Measurements from ENCODE around the gene PLCB3. TPM values are rescaled to one million over a fixed set of nuclear protein-coding genes. Genes with fewer than 3 reads are reported as not detected.

The PLCB3 gene
- total and polyA plus RNA-seq, 4 donors: 16.9 to 32.3 (median 28.3) TPM

DNA sequence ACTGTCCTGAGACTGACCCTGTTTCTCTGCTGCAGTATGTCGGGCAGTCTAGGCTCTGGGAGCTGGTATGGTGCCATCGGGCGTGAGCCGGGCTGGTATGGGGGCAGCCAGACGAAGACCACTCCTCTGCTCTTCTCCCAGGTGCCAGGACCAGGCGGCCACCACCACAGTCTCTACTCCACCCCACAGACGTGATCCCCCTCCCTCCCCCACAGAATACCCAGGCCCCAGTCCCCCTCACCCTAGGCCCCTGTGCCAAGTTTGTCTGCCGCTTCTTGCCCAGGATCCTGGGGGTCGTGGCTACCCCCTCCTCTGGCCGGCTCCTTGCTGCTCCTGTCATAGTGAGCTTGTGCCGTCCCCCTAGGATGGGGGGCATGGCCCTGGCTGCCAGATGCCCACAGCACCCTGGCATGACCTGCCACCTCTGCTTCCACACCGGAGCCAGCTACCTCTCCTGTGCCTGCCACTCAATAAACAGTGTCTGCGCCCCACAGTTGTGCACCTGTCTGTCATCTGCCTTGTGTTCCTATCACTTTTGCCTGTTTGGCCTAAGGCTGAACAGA lies 37.8 kb downstream of the PLCB3 start:
- 92 to 93% methylated on average over 13 of the region's 13 CpGs for WGBS, 2 donors
- no peaks in the 10 kb centered on the region for H3K36me3 ChIP-seq (ENCODE audit: control insufficient read depth in 1 of 2, insufficient read depth in 2 of 2, low read length in 1 of 2)
- no peaks in the 10 kb centered on the region for H3K4me1 ChIP-seq (ENCODE audit: control insufficient read depth in 1 of 2, insufficient read depth in 2 of 2, low read length in 2 of 2)
- H3K4me3 ChIP-seq (ENCODE audit: low read length in 2 of 2): no peak overlapping the region
- H3K27me3 ChIP-seq (ENCODE audit: control insufficient read depth in 1 of 2, insufficient read depth in 2 of 2, low read length in 1 of 2): no peaks in the 10 kb centered on the region
- no peak for ATAC-seq (ENCODE audit: low FRiP score)
- no peak for DNase-seq
- intact Hi-C loops (cut with DNase I): no loop called here
- H3K9me3 ChIP-seq (ENCODE audit: control insufficient read depth, low read length): no peaks in the 10 kb centered on the region
- no peak overlapping the region for H3K27ac ChIP-seq (ENCODE audit: low read depth in 1 of 2, low read length in 2 of 2)

DNA sequence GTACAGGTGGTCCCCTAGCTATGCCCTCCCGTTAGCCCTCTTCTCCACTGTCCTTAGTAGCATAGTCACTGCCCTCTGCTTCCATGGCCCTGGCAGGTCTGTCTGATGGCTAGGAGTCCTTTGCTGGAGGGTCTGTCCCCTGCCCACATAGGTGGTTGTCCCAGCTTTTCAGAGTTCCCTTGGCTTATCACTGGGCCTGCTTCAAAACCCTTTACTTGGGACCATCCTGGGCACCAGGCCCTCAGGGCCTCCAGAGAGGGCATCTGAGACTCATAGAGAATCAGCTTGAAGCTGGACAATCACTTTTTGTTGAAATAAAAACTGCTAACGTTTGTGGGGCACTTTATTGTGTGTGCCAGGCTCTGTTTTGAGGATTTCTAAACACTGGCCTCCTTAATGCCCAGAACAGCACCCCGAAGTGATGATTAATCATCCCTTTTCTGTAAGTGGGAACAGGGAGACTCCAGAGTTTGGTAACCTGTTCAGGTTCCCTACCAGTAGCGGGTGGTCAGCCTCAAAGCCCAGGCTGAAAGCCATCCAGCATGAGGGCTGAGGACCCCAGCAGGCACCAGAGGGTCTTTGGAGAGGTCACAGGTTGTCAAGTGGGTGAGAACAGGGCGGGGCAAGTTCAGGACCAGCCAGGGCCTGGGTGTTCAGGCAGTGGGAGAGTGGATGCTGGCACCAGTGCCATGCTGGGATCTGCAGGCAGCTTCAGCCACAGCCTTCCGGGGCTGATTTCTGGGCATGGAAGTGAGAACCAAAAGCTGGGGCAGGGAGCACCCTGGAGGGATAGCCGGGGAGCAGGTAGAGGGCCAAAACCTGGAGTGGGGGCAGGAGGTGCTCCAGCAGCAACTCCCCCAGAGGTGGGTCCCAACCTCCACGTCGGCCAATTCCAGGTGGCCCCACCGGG lies 39.3 kb downstream of the PLCB3 start:
- intact Hi-C loops (cut with DNase I): no loop called here
- no peak for DNase-seq

DNA sequence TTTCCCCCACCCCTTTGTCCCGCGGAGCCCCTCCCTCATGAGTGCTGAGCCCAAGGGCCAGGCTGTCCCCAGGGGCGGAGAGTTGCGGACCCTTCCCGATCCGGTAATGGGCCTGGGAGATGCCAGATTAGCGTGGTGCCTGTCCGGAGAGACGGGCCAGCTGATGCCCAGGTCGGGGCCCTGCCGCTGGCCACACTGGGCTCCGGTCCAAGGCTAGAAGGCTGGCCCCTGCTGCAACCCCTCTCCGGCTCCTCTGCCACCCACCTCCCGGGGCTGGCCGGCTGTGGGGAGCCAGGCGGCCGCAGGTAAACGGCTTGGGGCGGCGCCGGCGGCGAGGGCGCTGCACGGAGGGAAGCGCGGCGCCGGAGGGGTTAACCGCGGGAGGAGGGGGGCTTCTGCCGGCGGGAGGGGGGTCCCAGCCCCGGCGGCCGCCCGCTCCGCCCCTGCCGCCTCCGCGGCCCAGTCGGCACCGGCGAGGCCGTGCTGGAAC lies 40.0 kb downstream of the PLCB3 start, which contains the start of gene KCNK4:
Gene KCNK4, plus strand, starts transcription at position 41 of the 490 bp plus-strand sequence. CDS start 1,717 bp downstream, outside the sequence.
- intact Hi-C loops (cut with DNase I): no loop called here
- ATAC-seq (ENCODE audit: low FRiP score) (no peak), DNase-seq (no peak)
- Histone ChIP-seq H3K27me3 (ENCODE audit: control insufficient read depth in 1 of 2, insufficient read depth in 2 of 2, low read length in 1 of 2) (no peaks in the 10 kb centered on the region), H3K4me1 (ENCODE audit: control insufficient read depth in 1 of 2, insufficient read depth in 2 of 2, low read length in 2 of 2) (no peaks in the 10 kb centered on the region), H3K36me3 (ENCODE audit: control insufficient read depth in 1 of 2, insufficient read depth in 2 of 2, low read length in 1 of 2) (no peaks in the 10 kb centered on the region), H3K4me3 (ENCODE audit: low read length in 2 of 2) (no peak within 1 kb of the TSS), H3K27ac (ENCODE audit: low read depth in 1 of 2, low read length in 2 of 2) (no peak within 1 kb of the TSS), H3K9me3 (ENCODE audit: control insufficient read depth, low read length) (no peaks in the 10 kb centered on the region)
- WGBS, 2 donors: 2 to 6% methylated on average over 27 to 45 of the region's 45 CpGs

More for the DNA sequence above, 39.3 kb downstream of the PLCB3 start:
- Histone ChIP-seq H3K27ac (ENCODE audit: low read depth in 1 of 2, low read length in 2 of 2) (no peak overlapping the region), H3K9me3 (ENCODE audit: control insufficient read depth, low read length) (no peaks in the 10 kb centered on the region), H3K4me3 (ENCODE audit: low read length in 2 of 2) (no peak overlapping the region), H3K27me3 (ENCODE audit: control insufficient read depth in 1 of 2, insufficient read depth in 2 of 2, low read length in 1 of 2) (no peaks in the 10 kb centered on the region), H3K4me1 (ENCODE audit: control insufficient read depth in 1 of 2, insufficient read depth in 2 of 2, low read length in 2 of 2) (no peaks in the 10 kb centered on the region), H3K36me3 (ENCODE audit: control insufficient read depth in 1 of 2, insufficient read depth in 2 of 2, low read length in 1 of 2) (no peaks in the 10 kb centered on the region)
- no peak for ATAC-seq (ENCODE audit: low FRiP score)
- WGBS, 2 donors: 54 to 55% methylated on average over 10 of the region's 10 CpGs

DNA sequence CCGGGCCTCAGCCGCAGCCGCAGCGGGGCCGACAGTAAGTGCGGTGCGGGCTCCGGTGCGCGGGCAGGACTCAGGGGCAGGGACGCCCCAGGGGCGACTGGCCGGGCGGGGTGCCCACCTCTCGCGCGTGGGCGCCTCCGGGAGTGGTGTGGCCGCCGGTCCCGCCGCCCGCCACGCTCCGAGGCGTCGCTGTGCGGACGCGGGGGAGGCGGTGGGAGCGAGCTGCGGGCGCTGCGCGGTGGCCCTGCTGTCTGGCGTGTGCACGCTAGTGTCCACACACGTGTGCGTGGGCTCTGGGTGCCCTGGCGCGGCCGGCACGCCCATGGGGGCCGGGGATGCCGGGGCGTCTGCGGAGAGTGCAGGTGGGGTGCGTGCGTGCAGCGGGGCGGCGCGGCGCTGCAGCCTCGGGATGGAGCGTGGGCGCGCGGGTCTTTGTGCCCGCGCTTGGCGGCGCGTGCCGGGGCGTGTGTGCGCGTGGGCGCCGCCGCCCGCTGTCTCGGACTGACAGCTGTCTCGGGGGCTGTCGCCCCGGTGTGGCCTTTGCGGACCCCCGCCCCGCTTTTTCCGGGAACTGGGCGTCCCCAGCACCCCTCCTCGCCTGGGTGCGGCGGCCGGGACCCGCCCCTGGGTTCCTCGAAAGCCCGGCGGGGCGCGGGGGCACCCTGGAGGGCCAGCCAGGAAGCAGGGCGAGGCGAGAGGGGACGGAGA lies 40.6 kb downstream of the PLCB3 start:
- Histone ChIP-seq H3K4me3 (ENCODE audit: low read length in 2 of 2) (no peak overlapping the region), H3K27me3 (ENCODE audit: control insufficient read depth in 1 of 2, insufficient read depth in 2 of 2, low read length in 1 of 2) (no peaks in the 10 kb centered on the region), H3K27ac (ENCODE audit: low read depth in 1 of 2, low read length in 2 of 2) (no peak overlapping the region), H3K9me3 (ENCODE audit: control insufficient read depth, low read length) (no peaks in the 10 kb centered on the region), H3K36me3 (ENCODE audit: control insufficient read depth in 1 of 2, insufficient read depth in 2 of 2, low read length in 1 of 2) (no peaks in the 10 kb centered on the region), H3K4me1 (ENCODE audit: control insufficient read depth in 1 of 2, insufficient read depth in 2 of 2, low read length in 2 of 2) (no peaks in the 10 kb centered on the region)
- DNase-seq (no peak), ATAC-seq (ENCODE audit: low FRiP score) (no peak)
- WGBS, 2 donors: 0 to 1% methylated on average over 78 to 96 of the region's 96 CpGs
- intact Hi-C loops (cut with DNase I): no loop called here

- H3K36me3 ChIP-seq (ENCODE audit: control insufficient read depth in 1 of 2, insufficient read depth in 2 of 2, low read length in 1 of 2): no peaks in the 10 kb centered on the region
- no peaks in the 10 kb centered on the region for H3K4me1 ChIP-seq (ENCODE audit: control insufficient read depth in 1 of 2, insufficient read depth in 2 of 2, low read length in 2 of 2)
- 30 to 32% methylated on average over 31 to 42 of the region's 42 CpGs for WGBS, 2 donors
- H3K4me3 ChIP-seq (ENCODE audit: low read length in 2 of 2): no peak overlapping the region
- no peaks in the 10 kb centered on the region for H3K9me3 ChIP-seq (ENCODE audit: control insufficient read depth, low read length)
- DNase-seq (no peak), ATAC-seq (ENCODE audit: low FRiP score) (no peak)
- intact Hi-C loops (cut with DNase I): no loop called here
- H3K27ac ChIP-seq (ENCODE audit: low read depth in 1 of 2, low read length in 2 of 2): no peak overlapping the region
- no peaks in the 10 kb centered on the region for H3K27me3 ChIP-seq (ENCODE audit: control insufficient read depth in 1 of 2, insufficient read depth in 2 of 2, low read length in 1 of 2)
These were observed 41.3 kb downstream of the PLCB3 start for GRCh38 chr11:64292460-64293254.

- no peaks in the 10 kb centered on the region for H3K36me3 ChIP-seq (ENCODE audit: control insufficient read depth in 1 of 2, insufficient read depth in 2 of 2, low read length in 1 of 2)
- no peaks in the 10 kb centered on the region for H3K4me1 ChIP-seq (ENCODE audit: control insufficient read depth in 1 of 2, insufficient read depth in 2 of 2, low read length in 2 of 2)
- intact Hi-C loops (cut with DNase I): no loop called here
- H3K27me3 ChIP-seq (ENCODE audit: control insufficient read depth in 1 of 2, insufficient read depth in 2 of 2, low read length in 1 of 2): no peaks in the 10 kb centered on the region
- no peak overlapping the region for H3K4me3 ChIP-seq (ENCODE audit: low read length in 2 of 2)
- ATAC-seq (ENCODE audit: low FRiP score): no peak
- no peak overlapping the region for H3K27ac ChIP-seq (ENCODE audit: low read depth in 1 of 2, low read length in 2 of 2)
- no peak for DNase-seq
- WGBS, 2 donors: 56 to 69% methylated on average over 3 of the region's 3 CpGs
- no peaks in the 10 kb centered on the region for H3K9me3 ChIP-seq (ENCODE audit: control insufficient read depth, low read length)
These were observed 43.4 kb downstream of the PLCB3 start for GRCh38 chr11:64294774-64295173.

- no peaks in the 10 kb centered on the region for H3K4me1 ChIP-seq (ENCODE audit: control insufficient read depth in 1 of 2, insufficient read depth in 2 of 2, low read length in 2 of 2)
- H3K27ac ChIP-seq (ENCODE audit: low read depth in 1 of 2, low read length in 2 of 2): no peak overlapping the region
- no peak overlapping the region for H3K4me3 ChIP-seq (ENCODE audit: low read length in 2 of 2)
- H3K27me3 ChIP-seq (ENCODE audit: control insufficient read depth in 1 of 2, insufficient read depth in 2 of 2, low read length in 1 of 2): no peaks in the 10 kb centered on the region
- WGBS, 2 donors: 87 to 96% methylated on average over 4 of the region's 4 CpGs
- no peaks in the 10 kb centered on the region for H3K36me3 ChIP-seq (ENCODE audit: control insufficient read depth in 1 of 2, insufficient read depth in 2 of 2, low read length in 1 of 2)
- no peaks in the 10 kb centered on the region for H3K9me3 ChIP-seq (ENCODE audit: control insufficient read depth, low read length)
- no peak for ATAC-seq (ENCODE audit: low FRiP score)
- no peak for DNase-seq
- intact Hi-C loops (cut with DNase I): no loop called here
These were observed 44.4 kb downstream of the PLCB3 start for GRCh38 chr11:64295760-64296159.

DNA sequence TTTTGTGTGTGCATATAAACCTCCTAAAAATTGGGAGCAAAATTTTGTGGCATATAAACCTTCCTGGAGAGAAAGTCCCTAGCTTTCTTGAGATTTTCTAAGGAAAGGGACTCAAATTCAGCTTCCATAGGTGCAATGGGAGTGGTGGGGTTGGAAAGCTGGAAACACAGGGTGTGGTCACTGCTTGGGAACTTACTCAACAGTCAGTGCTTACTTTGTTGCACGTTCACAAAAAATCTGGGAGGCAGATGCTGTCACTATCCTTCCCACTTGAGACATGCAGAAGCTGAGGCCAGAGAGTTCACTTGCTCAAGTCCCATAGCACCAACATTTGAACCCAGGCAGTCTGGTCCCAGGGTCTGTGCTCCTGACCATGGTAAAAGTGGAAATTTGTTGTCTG lies 44.9 kb downstream of the PLCB3 start:
- H3K36me3 ChIP-seq (ENCODE audit: control insufficient read depth in 1 of 2, insufficient read depth in 2 of 2, low read length in 1 of 2): no peaks in the 10 kb centered on the region
- H3K4me1 ChIP-seq (ENCODE audit: control insufficient read depth in 1 of 2, insufficient read depth in 2 of 2, low read length in 2 of 2): no peaks in the 10 kb centered on the region
- ATAC-seq (ENCODE audit: low FRiP score): no peak
- no peaks in the 10 kb centered on the region for H3K27me3 ChIP-seq (ENCODE audit: control insufficient read depth in 1 of 2, insufficient read depth in 2 of 2, low read length in 1 of 2)
- H3K9me3 ChIP-seq (ENCODE audit: control insufficient read depth, low read length): no peaks in the 10 kb centered on the region
- WGBS, 2 donors: 36 to 50% methylated on average over 1 of the region's 1 CpG
- no peak for DNase-seq
- intact Hi-C loops (cut with DNase I): no loop called here
- no peak overlapping the region for H3K27ac ChIP-seq (ENCODE audit: low read depth in 1 of 2, low read length in 2 of 2)
- no peak overlapping the region for H3K4me3 ChIP-seq (ENCODE audit: low read length in 2 of 2)
